ENCODE measurements around the gene SPATA6L. TPM values are rescaled to one million over a fixed set of nuclear protein-coding genes. Genes with fewer than 3 reads are reported as not detected.

SPATA6L gene
- total and polyA plus RNA-seq, 2 of the 4 experiments (the other 2 are of a cell fraction): 0.18 to 0.84 TPM

DNA sequence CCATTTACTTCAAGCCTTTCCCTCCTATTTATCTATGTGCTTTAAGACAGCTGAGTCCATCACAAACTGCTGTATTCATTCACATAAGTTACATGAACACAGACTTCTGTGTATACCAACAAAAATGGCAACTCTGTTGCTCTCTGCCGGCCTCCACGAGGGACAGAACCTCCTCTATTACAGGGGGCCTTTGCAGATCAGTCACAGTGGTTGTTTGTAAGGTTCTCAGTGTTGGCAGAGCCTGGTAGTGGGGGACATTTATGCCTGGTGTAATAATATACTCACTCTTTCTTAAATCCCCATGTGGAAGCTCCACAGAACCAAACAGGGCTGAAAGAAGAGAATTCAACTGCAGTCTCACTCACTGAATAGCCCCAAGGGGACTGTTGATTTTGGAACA is 99.5 kb downstream of the SPATA6L start:
- no peak overlapping the region for H3K4ac ChIP-seq (ENCODE audit: low read depth, low read length)
- no peak overlapping the region for H3K14ac ChIP-seq (replicated peaks; ENCODE audit: low read depth, low read length)
- no peaks in the 10 kb centered on the region for H4K20me1 ChIP-seq (ENCODE audit: insufficient read depth, low read length)
- no peaks in the 10 kb centered on the region for H3K36me3 ChIP-seq (ENCODE audit: control insufficient read depth, insufficient read depth, low read length)
- H3K4me1 ChIP-seq (ENCODE audit: control insufficient read depth, insufficient read depth, low read length): no peaks in the 10 kb centered on the region
- ATAC-seq (ENCODE audit: low read depth) (no peak), DNase-seq (no peak)
- no peak overlapping the region for H2AK9ac ChIP-seq (replicated peaks; ENCODE audit: low read depth, low read length, poor library complexity)
- H3K18ac ChIP-seq (ENCODE audit: low read depth, low read length): no peak overlapping the region
- no peak overlapping the region for H3K4me2 ChIP-seq (ENCODE audit: low read depth, low read length)
- H2BK120ac ChIP-seq (ENCODE audit: low read depth, low read length): no peak overlapping the region
- WGBS, 2 experiments (ENCODE audit: extremely low coverage in 2 of 2, insufficient read length in 1 of 2): no CpG with 5 or more reads among the region's 2 CpGs
- no peaks in the 10 kb centered on the region for H3K9me1 ChIP-seq (ENCODE audit: insufficient read depth, low read length)
- no peak overlapping the region for H2AFZ ChIP-seq (replicated peaks; ENCODE audit: low read length, poor library complexity)
- no peaks in the 10 kb centered on the region; the same call in 1 of the 2 replicates for H3K27me3 ChIP-seq (ENCODE audit: control insufficient read depth, insufficient read depth, low read length)
- no peaks in the 10 kb centered on the region for H3K9me3 ChIP-seq (ENCODE audit: control insufficient read depth, insufficient read depth, low read length)
- no peak for TF ChIP-seq RCOR1 (IDR thresholded peaks at IDR 0.05; ENCODE audit: insufficient replicate concordance, low read length)
- TF ChIP-seq, protein P1, sequence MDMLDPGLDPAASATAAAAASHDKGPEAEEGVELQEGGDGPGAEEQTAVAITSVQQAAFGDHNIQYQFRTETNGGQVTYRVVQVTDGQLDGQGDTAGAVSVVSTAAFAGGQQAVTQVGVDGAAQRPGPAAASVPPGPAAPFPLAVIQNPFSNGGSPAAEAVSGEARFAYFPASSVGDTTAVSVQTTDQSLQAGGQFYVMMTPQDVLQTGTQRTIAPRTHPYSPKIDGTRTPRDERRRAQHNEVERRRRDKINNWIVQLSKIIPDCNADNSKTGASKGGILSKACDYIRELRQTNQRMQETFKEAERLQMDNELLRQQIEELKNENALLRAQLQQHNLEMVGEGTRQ (IDR thresholded peaks at IDR 0.05; ENCODE audit: low read depth, low read length): no peak
- intact Hi-C loops (cut with micrococcal nuclease): no loop called here
- no peak overlapping the region for H2BK20ac ChIP-seq (ENCODE audit: low read depth, low read length)
- no peak overlapping the region for H4K91ac ChIP-seq (ENCODE audit: insufficient read depth, low read depth, low read length)
- H4K8ac ChIP-seq (ENCODE audit: low read depth in 2 of 2, low read length in 2 of 2): no peak overlapping the region
- H2AK5ac ChIP-seq (ENCODE audit: low read depth, low read length): no peak overlapping the region
- dilution Hi-C loops (cut with HindIII; ENCODE audit: low sequenced_read_pairs, unreplicated experiment): no loop called here
- ChIA-PET CTCF (no interaction called here), POLR2A (ENCODE audit: unreplicated experiment) (no interaction called here)
- in situ Hi-C loops (cut with MboI; ENCODE audit: low sequenced_read_pairs): no loop called here
- no peak overlapping the region for H3K23ac ChIP-seq (ENCODE audit: low read depth, low read length)
- no peak overlapping the region for H2BK5ac ChIP-seq (ENCODE audit: low read depth, low read length, poor library complexity, severe bottlenecking)
- BruUV-seq (replicated peaks): no TSS peak
- no peak overlapping the region for H3K4me3 ChIP-seq (ENCODE audit: insufficient read depth, low read depth, low read length)
- H4K5ac ChIP-seq (ENCODE audit: low read depth, low read length): no peak overlapping the region
- H3K9ac ChIP-seq (ENCODE audit: low read depth, low read length): no peak overlapping the region
- no peaks in the 10 kb centered on the region for H3K79me1 ChIP-seq (ENCODE audit: low read depth in 1 of 2, low read length in 2 of 2)
- no peak overlapping the region for H2BK15ac ChIP-seq (ENCODE audit: low read depth, low read length)
- H3K27ac ChIP-seq (ENCODE audit: insufficient read depth, low read length): no peak overlapping the region
- no peak overlapping the region for H3K56ac ChIP-seq (ENCODE audit: extremely low read depth, insufficient read depth, low read length)
